NCI-H524 treated with DMSO at 0.1 percent for 48 hours (cell line): ENCODE measurements around the gene LY6G6D.
"Not testable (repeated sequence)": the region's sequence is repeated elsewhere in the genome, so short reads cannot be mapped to it uniquely, and the experiment has no call there.

Source experiments
- DNase-seq: peaks from one replicate; lab custom pipeline; 2025; lab: John Stamatoyannopoulos, UW

LY6G6D gene

DNA sequence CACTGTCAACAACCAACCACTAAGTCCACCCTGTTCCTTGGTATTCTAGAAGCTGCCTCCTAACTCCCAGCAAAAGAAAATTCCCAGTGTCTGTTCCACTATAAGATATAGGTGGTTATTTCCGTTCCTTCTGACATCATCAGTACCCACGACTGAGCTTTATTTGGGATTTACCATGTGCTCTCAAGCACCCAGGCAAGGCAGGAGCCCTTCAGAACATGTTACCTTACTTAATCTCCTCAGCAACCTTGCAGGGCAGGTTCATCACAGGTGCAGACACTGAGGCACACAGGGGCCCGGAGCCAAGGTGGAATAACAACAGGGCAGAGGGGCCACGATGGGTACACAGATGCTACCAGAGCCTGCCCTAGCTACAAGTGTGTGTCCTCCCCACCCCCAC, 22.8 kb upstream of the LY6G6D start:
- DNase-seq, result no peak

DNA sequence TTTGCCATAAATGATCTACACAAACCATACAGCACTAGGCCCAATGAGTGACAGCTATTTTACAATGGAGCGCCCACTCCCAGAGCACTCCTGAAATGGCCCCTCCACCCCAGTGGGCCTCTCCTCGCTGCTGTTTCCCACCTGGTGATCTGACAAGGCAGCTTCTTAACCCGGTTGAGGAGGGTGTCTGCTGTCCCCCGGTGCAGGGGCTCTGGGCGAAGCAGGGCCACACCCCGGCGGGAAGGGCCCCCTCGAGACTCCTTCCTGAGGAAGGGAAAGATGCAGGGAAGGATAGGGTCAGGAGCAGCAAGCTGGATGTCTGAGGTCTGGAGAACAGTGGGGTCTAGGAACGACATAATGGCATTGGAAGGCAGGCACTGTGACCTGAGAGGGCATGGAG, 22.3 kb upstream of the LY6G6D start:
- no peak for DNase-seq

- no peak for DNase-seq
Measured at GRCh38 chr6:31693535-31693934, 21.6 kb upstream of the LY6G6D start.

DNA sequence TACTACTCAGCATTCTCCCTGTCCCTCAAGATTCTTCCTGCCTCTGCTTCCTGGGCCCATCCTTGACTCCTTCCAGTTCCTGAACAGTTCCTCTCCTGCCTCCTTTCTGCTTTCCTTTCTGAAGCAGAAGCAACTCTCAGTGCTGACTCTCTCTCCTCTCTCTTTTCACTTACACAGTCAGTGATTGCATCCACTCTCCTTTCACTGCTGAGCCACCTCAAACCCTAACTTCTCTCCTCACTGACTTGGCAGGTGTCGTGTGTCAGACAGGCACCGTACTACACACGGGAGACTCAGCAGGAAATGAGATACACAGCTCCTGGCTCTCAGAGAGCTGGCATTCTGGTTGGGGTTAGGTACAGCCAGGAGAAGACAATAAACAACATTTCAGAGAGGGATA, 17.6 kb upstream of the LY6G6D start:
- DNase-seq, result no peak

DNA sequence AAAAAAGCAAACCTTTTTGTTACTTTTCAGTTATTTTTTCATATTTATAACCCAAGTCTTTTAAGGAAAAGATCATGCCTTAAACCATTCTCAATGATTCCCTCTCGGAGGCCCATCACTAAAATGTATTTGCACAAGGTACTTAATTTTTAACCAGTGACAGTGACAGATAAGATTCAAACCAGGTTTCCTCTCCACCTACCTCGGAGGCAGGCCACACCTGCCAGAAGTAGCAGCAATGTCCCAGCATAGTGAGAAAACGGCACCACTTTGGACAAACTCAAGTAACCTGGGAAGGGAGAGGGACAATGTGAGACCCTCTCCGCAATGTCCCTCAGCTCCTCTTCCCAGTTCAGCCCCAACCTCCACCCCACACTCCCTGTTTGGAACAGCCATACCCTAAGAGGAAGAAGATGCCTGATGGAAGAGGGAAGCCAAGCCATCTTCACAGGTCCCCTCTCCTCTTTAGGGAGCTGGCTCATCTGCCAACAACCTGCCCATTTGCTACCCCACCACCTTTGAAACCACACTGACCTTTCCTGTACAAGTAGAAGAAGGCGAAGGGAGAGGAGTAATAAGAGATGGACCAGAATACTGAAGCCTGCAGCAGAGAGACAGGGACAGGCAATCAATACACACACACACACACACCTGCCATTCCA, 14.3 kb upstream of the LY6G6D start:
- no peak for DNase-seq

- DNase-seq, result peak; percentile 19
Measured at GRCh38 chr6:31701666-31702404, 13.3 kb upstream of the LY6G6D start.

- DNase-seq, result no peak
Measured at GRCh38 chr6:31702405-31702818, 12.7 kb upstream of the LY6G6D start.

DNA sequence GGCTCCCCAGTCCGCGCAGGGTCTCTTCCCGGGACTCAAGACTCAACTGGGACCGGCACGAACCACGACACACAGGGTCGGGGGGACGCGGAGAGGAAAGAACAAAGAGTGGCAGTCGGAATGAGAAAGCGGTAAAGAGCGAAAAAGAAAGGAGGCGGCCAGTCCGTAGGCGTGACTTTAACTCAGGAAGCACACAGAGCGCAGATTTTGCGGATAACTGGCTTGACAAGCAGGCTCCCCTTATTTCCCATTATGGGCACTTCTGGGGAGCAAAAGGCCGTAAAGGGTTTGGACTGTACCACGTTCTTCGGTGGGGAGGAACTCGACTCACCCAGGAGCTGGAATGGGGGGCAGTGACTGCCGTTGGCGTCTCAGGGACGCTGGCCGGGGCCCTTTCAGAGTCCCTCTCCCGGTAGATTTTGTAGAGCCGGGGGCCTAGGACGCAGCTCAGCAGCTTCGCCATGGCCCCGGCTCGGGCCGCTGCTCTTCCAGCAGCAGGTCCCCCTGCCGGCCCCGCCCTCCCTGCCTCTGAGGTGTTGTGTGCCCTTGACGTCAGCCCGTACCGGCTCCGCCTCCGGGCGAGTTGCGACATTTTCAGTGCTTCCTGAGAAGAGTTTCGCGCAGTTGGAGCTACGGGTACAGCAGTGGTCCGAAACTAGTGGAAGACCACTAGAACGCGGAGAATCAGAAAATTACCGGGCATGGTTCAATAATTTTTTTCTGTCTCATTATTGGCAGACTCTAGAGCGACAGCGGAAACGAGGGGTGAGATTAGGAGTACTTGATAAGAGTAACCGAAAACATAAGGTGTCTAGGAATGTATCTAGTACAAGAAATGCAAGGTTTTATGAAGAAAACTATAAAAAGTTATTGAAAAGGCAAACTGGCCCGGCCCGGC, 12.1 kb upstream of the LY6G6D start, which contains the start of gene ABHD16A:
Gene ABHD16A (minus strand): TSS at position 506 of the 898 bp plus-strand sequence. CDS start 43 bp downstream, at position 463.
- peak; percentile 81 for DNase-seq

DNA sequence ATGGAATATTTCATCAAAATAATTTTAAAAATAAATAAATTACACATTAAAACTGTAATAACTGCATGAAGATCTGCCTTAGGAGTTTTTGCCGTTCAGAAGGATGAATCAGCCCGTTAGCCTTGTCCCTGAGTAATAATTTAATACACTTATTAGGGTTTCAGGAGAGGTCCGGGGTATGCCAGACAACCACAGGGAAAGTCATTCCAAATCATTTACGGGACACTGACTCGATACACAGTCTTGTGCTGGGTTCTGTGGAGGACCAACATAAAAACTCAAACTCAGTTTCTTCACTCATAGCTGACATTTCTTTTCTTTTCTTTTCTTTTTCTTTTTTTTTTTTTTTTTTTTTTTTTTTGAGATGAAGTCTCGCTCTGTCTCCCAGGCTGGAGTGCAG, 9.2 kb upstream of the LY6G6D start:
- DNase-seq, result no peak

DNA sequence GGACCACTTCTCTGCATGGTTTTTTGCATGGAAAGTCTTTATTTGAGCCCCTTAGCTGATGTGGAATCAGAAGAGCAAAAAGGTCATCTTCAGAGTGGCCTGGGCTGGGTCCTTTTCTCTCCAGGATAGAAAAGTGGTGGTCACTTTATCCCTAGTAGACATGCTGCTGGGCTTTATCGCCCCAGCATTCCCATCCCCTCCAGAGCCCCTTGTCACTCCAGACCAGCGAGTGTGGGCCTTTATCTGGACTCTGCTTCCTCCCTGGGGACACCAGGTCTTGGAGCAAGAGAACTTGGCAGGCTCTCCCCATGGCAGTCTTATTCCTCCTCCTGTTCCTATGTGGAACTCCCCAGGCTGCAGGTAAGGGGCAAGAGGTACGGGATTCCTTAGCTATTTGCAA, 8.5 kb upstream of the LY6G6D start, which contains the start of gene LY6G6F:
Gene LY6G6F (plus strand): TSS at position 268 of the 400 bp plus-strand sequence. CDS start 41 bp downstream, at position 309.
- no peak for DNase-seq

DNA sequence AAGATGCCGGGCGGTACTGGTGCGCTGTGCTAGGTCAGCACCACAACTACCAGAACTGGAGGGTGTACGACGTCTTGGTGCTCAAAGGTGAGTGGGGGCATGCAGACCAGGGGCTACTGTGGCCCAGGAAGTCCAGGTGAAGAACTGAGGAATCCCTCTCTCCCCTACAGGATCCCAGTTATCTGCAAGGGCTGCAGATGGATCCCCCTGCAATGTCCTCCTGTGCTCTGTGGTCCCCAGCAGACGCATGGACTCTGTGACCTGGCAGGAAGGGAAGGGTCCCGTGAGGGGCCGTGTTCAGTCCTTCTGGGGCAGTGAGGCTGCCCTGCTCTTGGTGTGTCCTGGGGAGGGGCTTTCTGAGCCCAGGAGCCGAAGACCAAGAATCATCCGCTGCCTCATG, 7.4 kb upstream of the LY6G6D start:
- no peak for DNase-seq

DNA sequence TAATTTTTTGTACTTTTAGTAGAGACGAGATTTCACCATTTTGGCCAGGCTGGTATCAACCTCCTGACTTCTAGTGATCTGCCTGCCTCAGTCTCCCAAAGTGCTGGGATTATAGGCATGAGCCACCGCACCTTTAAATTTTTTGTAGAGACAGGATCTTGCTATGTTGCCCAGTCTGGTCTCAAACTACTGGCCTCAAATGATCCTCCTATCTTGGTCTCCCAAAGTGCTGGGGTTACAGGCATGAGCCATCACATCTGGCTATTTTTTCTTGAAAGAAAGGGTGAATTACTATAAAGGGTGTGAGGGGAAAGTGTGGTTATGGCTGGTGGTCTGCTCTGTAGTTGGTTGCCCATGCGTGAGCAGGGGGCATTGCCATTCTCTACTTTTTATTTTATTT, 6.9 kb upstream of the LY6G6D start:
- no peak for DNase-seq

DNA sequence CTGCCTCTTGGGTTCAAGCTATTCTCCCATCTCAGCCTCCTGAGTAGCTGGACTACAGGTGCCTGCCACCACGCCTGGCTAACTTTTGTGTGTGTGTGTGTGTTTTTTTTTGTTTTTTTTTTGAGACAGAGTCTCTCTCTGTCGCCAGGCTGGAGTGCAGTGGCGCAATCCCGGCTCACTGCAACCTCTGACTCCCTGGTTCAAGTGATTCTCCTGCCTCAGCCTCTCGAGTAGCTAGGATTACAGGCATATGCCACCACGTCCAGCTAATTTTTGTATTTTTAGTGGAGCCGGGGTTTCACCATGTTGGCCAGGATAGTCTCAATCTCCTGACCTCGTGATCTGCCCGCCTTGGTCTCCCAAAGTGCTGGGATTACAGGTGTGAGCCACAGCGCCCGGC, 6.0 kb upstream of the LY6G6D start:
- not testable (repeated sequence) for DNase-seq

GRCh38 chr6:31710523-31711219, 4.5 kb upstream of the LY6G6D start:
- peak; percentile 16 for DNase-seq

DNA sequence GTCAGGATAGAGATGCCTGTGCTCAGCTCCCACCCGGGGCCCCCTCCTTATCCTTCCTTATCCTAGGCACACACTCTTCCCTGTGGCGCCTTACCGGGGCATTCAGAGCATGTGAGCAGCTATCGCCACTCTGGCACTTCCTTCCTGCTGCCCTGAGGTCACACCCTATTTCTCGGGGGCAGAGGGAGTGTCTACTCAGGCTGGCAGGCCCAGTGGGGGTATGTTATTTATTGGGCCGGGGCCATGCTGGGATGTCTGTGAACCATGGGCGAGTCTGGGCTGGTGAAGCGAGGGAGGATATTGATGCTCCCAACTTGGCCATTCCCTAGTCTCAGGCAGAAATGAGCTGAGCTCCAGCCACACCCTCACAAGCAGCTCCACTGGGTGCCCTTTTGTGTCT, 3.9 kb upstream of the LY6G6D start:
- no peak for DNase-seq

GRCh38 chr6:31712296-31712695, 2.9 kb upstream of the LY6G6D start:
- DNase-seq, result no peak

DNA sequence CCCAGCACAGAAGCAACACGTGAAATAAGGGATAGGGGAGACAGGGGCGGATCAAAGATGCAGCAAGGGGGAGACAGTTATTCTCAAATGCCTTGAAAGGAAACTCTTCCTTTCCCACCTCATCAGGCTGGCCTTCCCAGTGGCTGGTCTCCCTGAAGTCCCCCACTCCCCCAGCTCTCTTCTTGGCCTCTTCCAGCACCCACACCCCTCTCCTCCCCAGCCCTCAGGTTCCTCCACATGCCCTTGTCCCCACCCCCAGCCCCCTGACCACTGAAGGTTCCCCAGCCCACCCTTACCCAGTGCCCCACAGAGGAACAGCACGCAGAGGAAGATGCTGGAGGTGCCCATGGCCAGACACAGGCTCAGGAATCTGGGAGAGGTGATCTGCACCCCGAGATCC, 1.7 kb upstream of the LY6G6D start:
- no peak for DNase-seq

DNA sequence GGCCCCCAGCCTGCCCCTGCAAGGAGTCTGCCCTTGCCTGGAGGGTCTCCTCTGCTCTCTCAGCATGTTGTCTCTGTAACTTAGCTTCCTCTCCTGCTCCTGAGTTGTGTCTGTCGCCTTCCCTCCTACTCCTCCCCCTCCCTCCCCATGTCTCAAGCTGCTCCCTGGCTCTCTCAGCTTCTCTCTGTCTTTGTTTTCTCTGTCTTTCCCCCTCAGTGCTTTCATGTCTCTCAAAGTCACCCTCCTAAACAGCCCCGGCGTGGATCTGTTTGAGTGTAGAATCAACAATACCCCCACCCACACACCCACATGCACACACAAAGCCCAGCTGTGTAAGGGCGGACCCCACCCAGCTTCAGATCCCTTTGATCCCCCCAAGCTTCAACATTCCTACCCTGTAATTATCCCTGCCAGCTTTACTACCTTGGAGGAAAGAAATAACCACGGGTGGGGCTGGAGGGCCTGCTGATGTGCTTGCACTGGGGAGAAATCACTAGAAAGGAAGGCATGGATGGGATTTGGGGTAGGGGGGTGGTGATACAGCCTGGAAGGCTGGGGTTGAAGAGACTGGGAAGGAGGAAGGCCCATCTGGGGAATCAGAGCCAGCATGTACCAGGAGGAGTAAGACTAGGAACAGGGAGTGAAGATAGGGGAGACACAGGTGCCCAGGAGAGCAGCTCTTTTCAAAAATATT, 1.0 kb upstream of the LY6G6D start:
- no peak for DNase-seq

GRCh38 chr6:31717499-31718222, 2.5 kb downstream of the LY6G6D start:
- DNase-seq, result no peak

DNA sequence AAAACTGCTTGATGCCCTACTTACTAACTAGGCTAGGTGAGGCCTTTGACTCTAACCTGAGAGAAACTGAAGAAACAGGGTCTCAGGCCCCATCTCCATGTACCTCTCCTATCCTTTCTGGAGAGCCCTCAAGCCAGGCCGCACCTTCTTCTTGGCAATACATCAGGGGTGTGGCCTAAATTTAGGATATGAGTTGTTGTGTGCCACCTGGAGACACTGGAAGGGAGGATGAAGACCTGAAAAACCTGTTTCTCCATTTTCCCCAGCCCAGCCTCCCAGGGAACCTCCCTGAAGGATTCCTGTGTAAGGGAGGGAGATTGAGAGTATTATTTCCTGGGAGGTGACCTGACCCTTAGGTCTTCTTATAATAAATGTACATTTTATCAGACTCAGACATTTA, 3.1 kb downstream of the LY6G6D start:
- DNase-seq, result no peak

GRCh38 chr6:31719001-31719400, 3.9 kb downstream of the LY6G6D start:
- DNase-seq, result no peak
